NB4 (cell line): ENCODE measurements around the gene IGF1R.

Source experiments
- POLR2A ChIP-seq: IDR thresholded peaks from 2 replicates; pipeline ENCODE4 v1.6.1; 2011; ENCODE audit warnings: mild to moderate bottlenecking; ENCODE audit not compliant: insufficient read length; ENCODE audit errors: extremely low read depth
- TF ChIP-seq, protein P1 (sequence below): IDR thresholded peaks from one replicate; pipeline ENCODE4 v1.5.1; 2012; ENCODE audit warnings: low read depth, low read length
- TF ChIP-seq, protein P2 (sequence below): IDR thresholded peaks from 2 replicates; pipeline ENCODE4 v1.6.1; 2011; ENCODE audit warnings: low read depth, low read length

DNA sequence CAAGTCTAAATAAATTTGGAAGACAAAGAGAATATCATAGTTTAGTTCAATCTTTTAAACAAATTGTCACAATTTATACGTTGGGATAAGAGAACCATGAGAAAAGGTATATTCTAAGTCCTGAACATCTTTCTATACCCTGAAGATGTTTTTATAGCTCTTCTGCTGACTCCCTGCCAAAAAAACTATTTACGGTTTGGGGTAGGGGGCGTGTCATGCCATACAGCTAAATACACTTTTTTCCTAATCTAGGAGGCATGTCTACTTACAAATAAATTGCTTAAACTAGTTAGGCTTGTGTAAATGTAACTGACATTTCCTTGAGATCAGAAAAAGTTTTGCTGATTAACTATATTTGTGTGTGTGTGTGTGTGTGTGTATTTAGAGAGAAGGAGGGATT is 195.9 kb downstream of the IGF1R start:
- no peak for TF ChIP-seq POLR2A
- TF ChIP-seq, protein P1, sequence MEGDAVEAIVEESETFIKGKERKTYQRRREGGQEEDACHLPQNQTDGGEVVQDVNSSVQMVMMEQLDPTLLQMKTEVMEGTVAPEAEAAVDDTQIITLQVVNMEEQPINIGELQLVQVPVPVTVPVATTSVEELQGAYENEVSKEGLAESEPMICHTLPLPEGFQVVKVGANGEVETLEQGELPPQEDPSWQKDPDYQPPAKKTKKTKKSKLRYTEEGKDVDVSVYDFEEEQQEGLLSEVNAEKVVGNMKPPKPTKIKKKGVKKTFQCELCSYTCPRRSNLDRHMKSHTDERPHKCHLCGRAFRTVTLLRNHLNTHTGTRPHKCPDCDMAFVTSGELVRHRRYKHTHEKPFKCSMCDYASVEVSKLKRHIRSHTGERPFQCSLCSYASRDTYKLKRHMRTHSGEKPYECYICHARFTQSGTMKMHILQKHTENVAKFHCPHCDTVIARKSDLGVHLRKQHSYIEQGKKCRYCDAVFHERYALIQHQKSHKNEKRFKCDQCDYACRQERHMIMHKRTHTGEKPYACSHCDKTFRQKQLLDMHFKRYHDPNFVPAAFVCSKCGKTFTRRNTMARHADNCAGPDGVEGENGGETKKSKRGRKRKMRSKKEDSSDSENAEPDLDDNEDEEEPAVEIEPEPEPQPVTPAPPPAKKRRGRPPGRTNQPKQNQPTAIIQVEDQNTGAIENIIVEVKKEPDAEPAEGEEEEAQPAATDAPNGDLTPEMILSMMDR: no peak
- TF ChIP-seq, protein P2, sequence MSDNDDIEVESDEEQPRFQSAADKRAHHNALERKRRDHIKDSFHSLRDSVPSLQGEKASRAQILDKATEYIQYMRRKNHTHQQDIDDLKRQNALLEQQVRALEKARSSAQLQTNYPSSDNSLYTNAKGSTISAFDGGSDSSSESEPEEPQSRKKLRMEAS: no peak
